ENCODE results near the gene ADAM12.

- TF ChIP-seq SP1 (IDR thresholded peaks at IDR 0.05) (no peak), HDGF (IDR thresholded peaks at IDR 0.05; ENCODE audit: borderline replicate concordance) (no peak)
Observed at GRCh38 chr10:125984346-125984745, 403.9 kb downstream of the ADAM12 start.
